Left hindlimb (tissue), 1 donor: ENCODE measurements around the gene EMILIN1.

Experiments used
- DNase-seq: peaks from one replicate; pipeline ENCODE4 v3.0.0-alpha.2; 2018

EMILIN1 gene

DNA sequence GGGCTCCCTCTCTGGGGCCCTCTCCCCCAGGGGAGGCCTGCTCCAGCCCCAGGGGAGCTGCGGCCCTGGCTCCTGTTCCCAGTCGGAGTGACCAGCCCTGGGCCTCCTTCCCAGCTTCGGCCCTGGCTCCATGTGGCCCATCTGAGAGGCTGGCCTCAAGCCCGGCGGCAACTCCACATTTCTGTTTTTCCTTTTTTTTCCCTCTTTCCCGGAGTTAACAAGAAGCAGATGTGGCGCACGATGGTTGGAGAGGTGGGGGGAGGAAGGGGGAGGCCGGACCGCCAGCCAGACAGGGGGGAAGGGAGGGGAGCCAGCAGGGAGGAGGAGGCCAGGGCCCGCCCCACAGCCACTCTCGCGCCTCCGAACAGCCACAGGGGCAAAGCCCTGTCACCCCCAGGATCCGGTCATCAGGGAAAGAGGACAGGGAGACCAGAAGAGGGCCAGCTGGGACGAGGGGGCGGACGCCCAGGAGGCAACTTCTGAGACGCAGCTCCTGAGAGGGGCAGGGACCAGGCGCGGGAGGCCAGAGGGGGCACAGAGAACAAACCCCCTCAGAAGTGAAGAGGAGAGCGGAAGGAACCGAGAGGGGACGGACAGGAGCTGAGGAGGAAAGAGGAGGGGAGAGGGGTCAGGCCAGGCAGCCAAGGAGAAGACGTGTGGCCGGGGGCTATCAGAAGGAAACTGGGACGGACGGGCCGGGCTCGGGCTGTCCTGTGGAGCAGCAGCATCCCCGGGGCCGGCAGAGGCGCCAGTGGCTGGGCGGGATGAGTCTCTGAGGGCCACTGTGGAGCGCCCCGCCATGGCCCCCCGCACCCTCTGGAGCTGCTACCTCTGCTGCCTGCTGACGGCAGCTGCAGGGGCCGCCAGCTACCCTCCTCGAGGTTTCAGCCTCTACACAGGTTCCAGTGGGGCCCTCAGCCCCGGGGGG, at the start of gene EMILIN1:
Gene EMILIN1 (plus strand): TSS at position 349 of the 928 bp plus-strand sequence. CDS start 451 bp downstream, at position 800.
- DNase-seq, result peak; percentile 96

DNA sequence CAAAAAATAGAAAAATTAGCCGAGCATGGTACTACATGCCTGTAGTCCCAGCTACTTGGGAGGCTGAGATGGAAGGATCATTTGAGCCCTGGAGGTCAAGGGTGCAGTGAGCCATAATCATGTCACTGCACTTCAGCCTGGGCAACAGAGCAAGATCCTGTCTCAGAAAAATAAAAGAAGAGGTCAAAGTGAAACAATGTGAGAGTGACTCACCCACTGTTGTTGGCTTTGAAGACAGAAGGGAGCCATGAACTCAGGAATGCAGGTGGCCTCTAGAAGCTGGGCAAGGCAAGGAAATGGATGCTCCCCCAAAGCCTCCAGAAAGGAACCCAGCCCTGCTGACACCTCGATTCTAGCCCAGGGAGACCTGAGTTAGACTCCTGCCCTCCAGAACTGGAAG, 49.4 kb upstream of the EMILIN1 start:
- DNase-seq, result no peak

DNA sequence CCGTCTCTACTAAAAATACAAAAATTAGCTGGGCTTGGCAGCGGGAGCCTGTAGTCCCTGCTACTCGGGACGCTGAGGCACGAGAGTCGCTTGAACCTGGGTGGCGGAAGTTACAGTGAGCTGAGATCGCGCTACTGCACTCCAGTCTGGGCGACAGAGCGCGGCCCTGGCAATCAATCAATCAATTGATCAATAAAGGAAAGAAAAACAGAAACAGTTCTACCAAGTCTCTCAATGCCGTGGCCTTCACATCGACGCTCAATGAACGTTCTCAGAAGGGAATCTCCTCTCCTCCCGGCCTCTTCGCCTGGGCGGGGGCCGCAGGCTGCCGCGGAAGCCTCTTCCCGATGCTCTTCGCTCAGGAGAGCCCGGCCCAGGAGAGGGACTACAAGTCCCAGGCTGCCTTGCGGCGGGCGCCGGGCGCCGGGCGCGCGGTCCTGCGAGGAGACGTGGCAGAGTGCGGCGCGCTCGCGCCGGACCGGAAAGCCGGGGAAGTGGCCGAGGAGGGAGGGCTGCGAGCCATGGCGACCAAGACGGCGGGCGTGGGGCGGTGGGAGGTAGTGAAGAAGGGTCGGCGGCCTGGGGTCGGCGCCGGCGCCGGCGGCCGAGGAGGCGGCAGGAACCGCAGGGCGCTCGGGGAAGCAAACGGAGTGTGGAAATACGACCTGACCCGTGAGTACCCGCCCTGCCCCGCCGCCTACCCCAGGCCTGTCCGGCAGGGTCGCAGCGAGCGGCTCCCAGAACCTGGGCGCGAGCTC, 45.7 kb upstream of the EMILIN1 start, which contains the start of gene TMEM214:
Gene TMEM214 (plus strand): TSS at position 471 of the 758 bp plus-strand sequence. CDS start 51 bp downstream, at position 522.
- peak; percentile 92 for DNase-seq

DNA sequence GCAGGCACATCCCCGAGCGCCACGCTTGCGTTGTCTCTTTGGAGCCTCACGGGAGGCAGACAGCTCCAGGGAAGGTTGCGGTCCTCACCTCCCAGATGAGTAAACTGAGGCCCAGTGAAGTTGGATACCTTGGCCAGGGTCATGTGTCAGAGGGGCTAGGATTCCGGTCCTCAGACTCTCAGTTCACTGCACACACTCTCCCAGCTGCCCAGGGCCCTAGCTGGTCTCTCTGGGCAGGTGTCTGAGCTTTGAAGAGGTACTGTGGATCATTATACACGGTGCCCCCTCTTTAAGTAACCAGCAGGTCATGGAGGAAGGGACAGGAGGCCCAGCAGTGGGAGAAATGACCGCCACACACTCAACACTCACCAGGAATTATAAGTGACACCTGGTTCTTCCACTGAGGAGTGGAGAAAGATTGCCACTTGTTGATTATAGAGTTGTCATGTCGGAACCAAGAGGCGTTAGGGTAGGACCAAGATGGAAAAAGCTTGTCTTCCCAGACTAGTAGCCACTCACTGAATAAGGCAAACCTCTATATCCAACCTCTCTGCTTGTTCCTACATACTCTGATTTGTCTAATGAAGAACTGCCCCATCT, 45.1 kb upstream of the EMILIN1 start:
- no peak for DNase-seq

DNA sequence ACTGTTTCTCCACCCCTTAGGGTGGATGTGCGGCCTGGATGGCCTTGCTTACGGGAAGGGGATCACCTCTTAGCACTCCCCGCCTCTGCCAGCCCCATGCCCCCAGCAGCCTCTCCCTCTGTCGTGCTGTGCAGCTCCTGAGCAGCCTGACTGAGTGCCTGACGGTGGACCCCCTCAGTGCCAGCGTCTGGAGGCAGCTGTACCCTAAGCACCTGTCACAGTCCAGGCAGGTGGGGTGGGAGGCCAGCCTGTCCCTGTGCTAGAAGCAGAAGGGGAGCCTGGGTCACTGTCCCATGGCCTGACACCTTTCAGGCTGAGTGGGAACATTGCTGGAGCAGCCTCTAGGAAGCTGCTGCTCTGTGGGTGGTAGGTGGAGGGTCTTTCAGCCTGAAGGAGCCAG, 40.4 kb upstream of the EMILIN1 start:
- no peak for DNase-seq

DNA sequence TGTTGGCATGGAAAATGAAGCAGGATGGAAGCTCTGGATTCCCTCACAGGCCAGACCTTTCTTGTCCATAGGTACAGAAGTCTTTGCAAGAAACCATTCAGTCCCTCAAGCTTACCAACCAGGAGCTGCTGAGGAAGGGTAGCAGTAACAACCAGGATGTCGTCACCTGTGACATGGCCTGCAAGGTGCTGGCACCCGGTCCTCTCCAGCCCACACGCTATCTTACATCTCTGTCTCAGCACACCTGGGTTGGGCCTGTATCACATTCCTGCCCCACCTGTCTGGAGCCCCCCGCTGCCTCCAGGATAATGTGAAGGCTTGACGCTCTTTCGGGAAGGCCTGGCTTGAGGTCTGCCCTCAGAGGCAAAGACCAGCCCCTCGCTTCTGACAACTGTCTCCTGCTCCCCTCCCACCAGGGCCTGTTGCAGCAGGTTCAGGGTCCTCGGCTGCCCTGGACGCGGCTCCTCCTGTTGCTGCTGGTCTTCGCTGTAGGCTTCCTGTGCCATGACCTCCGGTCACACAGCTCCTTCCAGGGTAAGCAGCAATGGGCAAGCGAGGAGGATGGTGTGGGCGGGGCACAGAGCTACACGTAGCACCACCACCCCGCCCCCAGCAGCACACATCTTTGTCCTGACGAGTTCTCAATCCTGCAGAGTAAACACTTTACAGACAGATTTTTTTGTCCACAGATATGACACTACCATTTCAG, 39.6 kb upstream of the EMILIN1 start:
- no peak for DNase-seq

DNA sequence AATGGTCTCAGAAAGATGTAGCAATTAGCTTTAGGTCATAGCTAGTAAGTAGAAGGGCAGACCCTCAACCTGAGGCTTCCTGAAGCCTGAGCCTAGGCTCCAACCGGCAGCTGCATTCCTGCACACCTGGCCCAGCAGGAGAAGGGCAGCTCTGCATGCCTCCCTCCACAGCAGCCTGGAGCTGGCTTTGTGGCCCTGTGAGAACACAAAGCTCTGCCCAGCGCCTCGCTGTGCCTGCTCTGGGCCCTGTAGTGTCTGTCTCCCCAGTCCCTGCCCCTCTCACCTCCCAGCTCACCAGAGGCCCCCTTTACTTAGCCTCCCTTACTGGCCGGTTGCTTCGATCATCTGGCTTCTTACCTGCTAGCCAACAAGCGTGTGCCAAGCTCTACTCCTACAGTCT, 39.0 kb upstream of the EMILIN1 start:
- no peak for DNase-seq

DNA sequence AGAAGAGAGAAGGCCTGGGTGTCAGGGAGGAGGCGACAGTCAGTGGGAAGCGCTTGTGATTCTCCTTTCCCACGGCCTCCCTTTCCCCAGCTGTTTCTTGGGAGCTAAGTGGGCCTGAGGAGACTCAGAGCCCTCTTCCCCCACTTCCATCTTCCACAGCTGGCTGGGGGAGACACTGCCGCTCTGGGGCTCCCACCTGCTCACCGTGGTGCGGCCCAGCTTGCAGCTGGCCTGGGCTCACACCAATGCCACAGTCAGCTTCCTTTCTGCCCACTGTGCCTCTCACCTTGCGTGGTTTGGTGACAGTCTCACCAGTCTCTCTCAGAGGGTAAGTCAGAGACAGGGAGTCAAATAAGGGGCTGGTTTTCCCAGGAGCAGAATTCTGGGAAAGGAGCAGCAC, 38.5 kb upstream of the EMILIN1 start:
- no peak for DNase-seq

DNA sequence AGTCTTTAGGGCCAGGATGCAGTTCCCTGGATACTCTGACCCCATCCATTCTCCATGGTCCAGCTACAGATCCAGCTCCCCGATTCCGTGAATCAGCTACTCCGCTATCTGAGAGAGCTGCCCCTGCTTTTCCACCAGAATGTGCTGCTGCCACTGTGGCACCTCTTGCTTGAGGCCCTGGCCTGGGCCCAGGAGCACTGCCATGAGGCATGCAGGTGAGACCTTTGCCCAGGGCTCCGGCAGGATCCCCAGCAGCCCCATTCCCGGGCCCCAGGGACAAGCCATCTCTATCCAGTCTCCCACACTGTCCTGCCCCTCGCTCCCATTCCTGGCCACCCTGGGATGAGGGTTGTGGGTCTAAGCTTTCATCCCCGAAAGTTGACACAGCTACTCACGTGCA, 38.1 kb upstream of the EMILIN1 start:
- DNase-seq, result no peak

DNA sequence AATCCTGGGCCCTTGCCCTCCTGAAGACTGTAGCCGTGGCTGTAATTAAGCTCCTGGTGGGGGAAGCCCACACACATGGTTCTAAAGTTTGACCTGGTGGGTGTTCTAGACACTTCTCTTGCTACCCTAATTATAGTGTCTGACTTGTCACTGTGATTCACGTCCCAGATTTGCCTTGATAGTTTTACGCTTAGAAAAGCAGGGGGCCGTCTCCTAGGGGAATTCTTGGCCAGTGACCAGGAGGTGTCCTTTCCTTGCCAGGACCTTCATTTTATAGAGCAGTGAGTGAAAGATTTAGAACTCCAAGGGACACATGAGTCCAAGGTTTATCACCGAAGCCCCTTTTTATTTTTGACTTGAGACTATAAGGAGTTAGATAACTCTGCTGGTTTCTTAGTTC, 36.7 kb upstream of the EMILIN1 start:
- no peak for DNase-seq

DNA sequence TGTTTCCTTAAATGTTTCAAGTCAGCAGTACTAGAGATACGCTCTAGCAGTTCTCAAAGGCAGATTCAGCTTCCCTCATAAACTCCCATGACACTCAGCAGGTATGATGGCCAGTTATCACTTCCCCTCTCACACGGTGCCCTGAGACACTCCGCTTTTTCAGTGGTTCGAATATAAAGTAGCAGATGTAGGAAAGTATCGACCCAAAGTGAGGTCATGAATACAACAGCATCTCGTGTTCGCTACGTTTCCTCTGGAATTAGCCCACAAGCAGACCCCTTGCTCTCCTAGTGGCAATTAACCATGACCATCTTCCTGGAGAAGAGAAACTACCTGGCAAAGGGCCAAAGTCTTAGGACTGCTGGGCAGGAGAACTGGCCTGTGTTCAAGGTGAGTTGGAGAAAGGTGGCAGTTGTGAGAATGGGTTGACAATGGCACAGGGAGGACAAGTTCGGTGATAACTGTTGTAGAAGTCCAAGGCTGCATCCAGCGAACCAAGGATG, 36.2 kb upstream of the EMILIN1 start:
- no peak for DNase-seq

DNA sequence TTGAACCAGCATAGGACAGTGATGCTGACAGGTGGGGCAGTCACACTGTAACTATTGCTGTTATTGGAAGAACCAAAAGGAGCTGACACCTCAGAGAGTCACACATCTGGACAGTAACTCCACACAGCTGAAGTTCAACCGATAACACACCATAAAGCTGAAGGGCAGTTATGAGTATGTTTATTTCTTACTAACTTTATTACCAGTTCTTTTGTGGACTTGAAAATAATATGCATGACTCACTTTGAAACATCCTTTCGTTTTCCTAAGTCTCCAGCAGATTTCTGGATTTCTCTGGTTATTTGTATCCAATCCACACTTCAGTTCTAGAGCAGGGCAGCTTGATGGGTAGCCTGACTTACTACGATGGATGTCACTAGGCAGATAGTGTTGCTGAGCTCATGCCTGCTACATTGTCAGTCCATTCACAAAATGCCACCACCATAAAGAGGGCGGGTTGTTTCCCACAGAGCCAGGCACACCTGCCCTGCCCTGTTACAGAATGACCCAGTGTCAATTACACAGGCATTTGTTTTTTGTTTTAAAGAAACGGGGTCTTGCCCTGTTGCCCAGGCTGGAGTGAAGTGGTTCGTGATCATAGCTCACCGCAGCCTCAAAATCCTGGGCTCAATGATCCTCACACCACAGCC, 35.3 kb upstream of the EMILIN1 start:
- DNase-seq, result no peak

DNA sequence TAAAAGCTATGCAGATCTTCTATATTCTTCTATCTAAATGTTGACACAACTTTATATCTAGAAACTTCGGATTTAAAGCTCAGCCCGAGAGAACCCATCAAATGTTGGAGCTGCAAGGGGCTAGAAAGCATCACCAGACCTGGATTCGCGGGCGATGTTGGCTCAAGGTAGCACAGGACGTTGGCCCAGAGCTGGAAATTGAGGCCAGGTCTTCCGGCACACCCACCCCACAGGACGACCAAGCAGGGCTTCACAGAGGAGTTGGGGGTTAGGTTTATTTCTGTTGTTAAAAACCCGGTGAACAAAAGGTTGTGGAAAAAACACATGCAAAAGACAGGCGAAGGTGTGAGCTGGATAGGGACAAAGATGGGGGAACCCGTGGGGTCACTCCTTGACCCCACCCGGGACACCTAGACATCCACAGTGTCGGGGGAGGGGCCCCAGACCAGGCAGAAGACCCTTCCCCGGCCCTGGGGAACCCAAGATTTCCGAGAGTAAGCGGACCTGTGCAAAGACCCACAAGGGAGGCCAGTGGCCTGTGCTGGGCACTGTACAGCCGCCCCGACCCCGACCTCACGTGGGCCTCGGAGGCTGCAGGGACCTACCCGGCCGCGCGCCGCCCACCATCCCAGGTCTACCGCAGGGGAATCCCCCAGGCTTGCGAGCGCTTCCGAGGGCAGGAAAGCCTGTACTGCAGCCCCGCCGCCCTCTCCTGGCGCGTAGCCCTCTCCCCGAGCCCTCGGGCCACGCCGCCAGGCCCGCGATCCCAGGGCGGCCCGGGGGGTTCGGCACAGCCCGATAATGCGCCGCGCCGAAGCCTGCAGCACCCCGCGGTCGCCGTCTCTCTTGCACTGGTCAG, 28.8 kb upstream of the EMILIN1 start:
- no peak for DNase-seq

DNA sequence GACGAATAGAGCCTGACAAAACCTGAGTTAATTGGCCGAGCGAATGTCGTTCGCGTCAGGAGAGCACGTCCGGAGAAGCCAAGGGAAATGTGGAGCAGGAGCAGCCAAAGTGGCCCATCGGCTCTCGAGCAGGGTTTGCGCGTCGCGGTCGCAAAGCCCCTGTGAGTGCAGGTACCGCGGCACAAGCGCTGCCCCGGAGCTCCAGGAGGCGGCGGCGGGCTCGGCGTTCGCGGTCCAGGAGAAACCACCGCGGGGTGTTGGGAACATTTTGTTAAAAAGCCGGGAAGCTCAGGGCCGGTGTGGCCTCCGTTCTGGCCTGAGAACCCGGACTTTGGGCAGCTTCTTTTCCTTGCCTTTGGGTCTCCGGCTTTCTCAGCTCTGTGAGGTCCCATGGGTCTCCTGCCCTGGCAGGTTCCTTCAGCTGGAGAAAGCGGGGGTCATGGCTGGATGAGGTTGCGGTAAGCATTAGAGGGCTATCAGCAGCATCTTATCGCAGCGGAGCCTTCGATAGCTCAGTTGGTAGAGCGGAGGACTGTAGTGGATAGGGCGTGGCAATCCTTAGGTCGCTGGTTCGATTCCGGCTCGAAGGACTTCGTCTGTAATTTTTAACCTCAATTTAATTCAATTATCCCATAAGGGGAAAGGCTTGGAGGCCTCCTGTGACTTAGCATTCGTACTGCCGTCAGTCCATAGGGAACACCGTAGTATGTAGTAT, 28.0 kb upstream of the EMILIN1 start:
- peak; percentile 96 for DNase-seq

DNA sequence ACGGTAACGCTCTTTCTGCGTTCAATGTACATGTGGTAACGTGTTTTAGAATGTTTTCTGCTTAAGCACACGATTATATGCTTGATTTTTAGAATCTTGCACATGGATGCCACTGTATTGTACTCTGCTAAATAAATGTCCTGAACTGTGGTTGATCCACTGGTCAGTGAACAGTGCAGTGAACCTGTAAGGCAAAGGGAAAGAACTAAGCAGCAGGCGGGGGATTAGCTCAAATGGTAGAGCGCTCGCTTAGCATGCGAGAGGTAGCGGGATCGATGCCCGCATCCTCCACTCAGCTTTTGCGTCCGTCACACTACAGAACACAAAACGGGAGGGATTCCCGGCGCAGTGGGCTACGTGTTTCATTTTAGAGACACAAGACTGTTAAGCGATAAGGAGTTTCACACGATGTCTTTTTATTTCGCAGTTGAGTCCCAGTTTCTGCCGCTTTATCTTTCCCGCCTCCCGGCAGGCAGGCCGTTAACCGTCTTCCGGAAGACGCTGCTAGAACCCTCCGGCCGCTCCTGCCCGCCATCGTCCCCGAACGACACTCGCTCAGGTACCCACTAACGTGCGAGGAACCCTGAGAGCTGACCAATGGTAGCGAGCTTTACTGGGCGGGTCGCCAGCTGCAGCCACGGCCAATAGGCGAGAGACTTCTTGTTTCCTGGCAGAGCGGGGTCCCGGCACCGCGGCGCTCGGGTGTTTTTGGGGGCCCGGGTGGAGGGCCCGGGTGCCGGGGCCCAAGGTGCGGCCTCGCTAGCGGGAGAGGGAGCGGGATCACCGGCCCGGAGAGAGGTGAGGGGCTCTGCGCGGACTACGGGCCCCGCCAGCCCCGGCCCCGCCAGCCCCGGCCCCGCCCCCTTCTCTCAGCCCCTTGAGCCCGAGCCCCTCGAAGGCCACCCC, 27.2 kb upstream of the EMILIN1 start, which contains the start of gene AGBL5:
Gene AGBL5 (plus strand): TSS at position 673 of the 906 bp plus-strand sequence. CDS start 1,291 bp downstream, outside the sequence.
- DNase-seq, result peak; percentile 95

DNA sequence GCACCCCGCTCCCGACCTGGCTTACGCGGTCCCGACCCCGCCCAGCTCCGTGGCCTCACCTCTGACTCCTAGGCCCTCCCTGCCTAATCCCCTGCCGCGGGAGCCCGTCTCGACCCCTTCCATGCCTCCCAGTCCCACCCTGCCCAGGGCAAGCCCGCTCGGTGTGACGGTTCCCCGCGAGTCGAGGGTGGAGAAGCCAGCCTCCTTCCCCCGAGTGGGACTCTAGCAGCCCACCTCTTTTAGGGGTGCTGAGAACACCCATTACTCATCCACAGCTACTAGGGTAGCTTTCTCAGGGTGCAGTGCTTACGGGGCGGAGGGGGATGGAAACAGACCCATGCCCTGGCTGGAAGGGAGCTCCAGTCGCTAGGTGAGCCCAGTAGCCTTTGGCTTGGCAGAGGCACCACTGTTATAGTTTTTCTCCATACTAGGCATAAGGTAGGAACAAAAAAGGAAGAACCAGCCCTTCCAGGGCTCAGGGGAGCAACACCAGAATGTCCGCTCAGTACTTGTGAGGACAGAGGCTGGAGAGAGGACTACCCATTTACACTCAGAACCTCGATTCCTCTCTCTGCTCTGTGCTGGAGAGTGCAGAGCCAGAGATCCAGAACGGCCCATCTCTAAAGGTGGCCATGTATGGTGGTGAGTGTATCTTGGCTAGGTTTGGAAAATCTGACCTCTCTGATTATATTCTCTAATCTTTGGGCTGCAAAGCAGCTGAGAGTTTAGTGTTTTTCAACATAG, 26.3 kb upstream of the EMILIN1 start:
- DNase-seq, result no peak

DNA sequence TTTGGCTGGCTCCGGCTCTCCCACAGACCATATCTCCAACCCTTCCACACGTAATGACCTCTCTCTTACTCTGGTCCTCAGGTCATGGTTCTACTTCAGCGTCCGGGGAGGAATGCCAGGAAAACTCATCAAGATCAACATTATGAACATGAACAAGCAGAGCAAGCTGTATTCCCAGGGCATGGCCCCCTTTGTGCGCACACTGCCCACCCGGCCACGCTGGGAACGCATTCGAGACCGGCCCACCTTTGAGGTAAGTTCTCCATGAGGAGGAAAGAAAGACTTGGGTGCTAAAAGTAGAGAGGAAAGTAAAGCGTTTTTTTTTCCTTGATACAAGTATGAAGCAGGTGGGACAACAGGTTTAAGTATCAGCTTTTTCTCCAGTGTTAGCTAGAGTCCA, 25.1 kb upstream of the EMILIN1 start:
- no peak for DNase-seq

DNA sequence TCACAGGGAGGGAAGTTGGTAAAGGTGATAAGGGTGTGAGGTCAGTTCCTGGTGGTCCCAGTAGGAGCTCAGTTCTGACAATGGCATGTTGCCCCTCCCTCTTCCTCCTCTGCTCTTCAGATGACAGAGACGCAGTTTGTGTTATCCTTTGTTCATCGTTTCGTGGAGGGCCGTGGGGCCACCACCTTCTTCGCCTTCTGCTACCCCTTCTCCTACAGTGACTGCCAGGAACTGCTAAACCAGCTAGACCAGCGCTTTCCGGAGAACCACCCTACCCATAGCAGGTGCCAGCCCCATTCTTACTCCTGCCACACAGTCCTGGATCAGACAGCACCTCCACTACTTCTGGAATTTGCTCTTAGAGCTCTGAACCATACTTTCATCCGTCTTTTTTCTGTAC, 24.6 kb upstream of the EMILIN1 start:
- no peak for DNase-seq
